PC-9 (cell line): ENCODE data around the gene PRR5L. TPM values are rescaled to one million over a fixed set of nuclear protein-coding genes. Genes with fewer than 3 reads are reported as not detected.

Experiments
- BruUV-seq: library from RNA; stranded (reverse); fragments of 400-500 nt; replicated peaks from 2 replicates; lab custom pipeline; 2021; lab: Mats Ljungman, UMichigan
- CTCF ChIA-PET: fragments of 300-600 bp; sonication (Branson Sonifier 250); formaldehyde crosslinking; loops from one replicate; lab custom pipeline; 2022; ENCODE audit warnings: antibody characterized with exemption; lab: Charles Lee
- POLR2A ChIA-PET: fragments of 300-600 bp; sonication (Branson Sonifier 250); formaldehyde crosslinking; loops from one replicate; lab custom pipeline; 2022; ENCODE audit warnings: antibody characterized with exemption; ENCODE audit not compliant: unreplicated experiment; lab: Charles Lee
- DNase-seq, 2 experiments: peaks; one replicate each; pipeline versions ENCODE4 v3.0.0 to v3.0.0-alpha.2; 2015 to 2022; ENCODE audit warnings: mixed read lengths in 1 of 2
- H2AFZ ChIP-seq: fragments of 200-600 bp; sonication (generic); 2 replicates; pipeline ENCODE4 v1.8.1; 2017; ENCODE audit warnings: antibody characterized with exemption
- H3F3A ChIP-seq: fragments of 200-600 bp; sonication (generic); 2 replicates; pipeline ENCODE4 v1.8.1; 2017; ENCODE audit warnings: antibody characterized with exemption, mild to moderate bottlenecking, low read depth; ENCODE audit not compliant: insufficient read depth
- H3K27ac ChIP-seq: fragments of 200-600 bp; sonication (generic); 2 replicates; pipeline ENCODE4 v1.6.1; 2016; ENCODE audit warnings: mixed run types
- H3K27me3 ChIP-seq: fragments of 200-600 bp; sonication (generic); 2 replicates; pipeline ENCODE4 v1.6.1; 2016; ENCODE audit warnings: low read depth, mixed run types; ENCODE audit not compliant: insufficient read depth
- H3K36me3 ChIP-seq: fragments of 200-600 bp; sonication (generic); 2 replicates; pipeline ENCODE4 v1.6.1; 2016; ENCODE audit warnings: low read depth, mixed run types
- H3K4me1 ChIP-seq: fragments of 200-600 bp; sonication (generic); replicated peaks from 2 replicates; pipeline ENCODE4 v1.6.1; 2016; ENCODE audit warnings: mixed run types; ENCODE audit not compliant: insufficient read depth
- H3K4me2 ChIP-seq: fragments of 200-600 bp; sonication (generic); 2 replicates; pipeline ENCODE4 v1.6.1; 2017; ENCODE audit warnings: mixed run types
- H3K4me3 ChIP-seq: fragments of 200-600 bp; sonication (generic); 2 replicates; pipeline ENCODE4 v1.6.1; 2016; ENCODE audit warnings: mixed run types
- H3K79me2 ChIP-seq: fragments of 200-600 bp; sonication (generic); 2 replicates; pipeline ENCODE4 v1.6.1; 2017; ENCODE audit warnings: low read depth, mixed run types
- H3K9me2 ChIP-seq: fragments of 200-600 bp; sonication (generic); 2 replicates; pipeline ENCODE4 v1.8.1; 2017; ENCODE audit warnings: mild to moderate bottlenecking; ENCODE audit not compliant: insufficient read depth
- H3K9me3 ChIP-seq: fragments of 200-600 bp; sonication (generic); 2 replicates; pipeline ENCODE4 v1.8.1; 2016; ENCODE audit warnings: low read depth; ENCODE audit not compliant: insufficient read depth
- H4K20me1 ChIP-seq: fragments of 200-600 bp; sonication (generic); 2 replicates; pipeline ENCODE4 v1.8.1; 2017; ENCODE audit not compliant: insufficient read depth
- EZH2 ChIP-seq: fragments of 200-600 bp; sonication (generic); IDR thresholded peaks from 2 replicates; pipeline ENCODE4 v1.8.0; 2017; ENCODE audit warnings: antibody characterized with exemption, low read depth
- intact Hi-C: fragments of 100-400 bp; cut with micrococcal nuclease; formaldehyde crosslinking; loops from one replicate; pipeline ENCODE4 v1.10.0; 2022; ENCODE audit not compliant: unreplicated experiment
- total RNA-seq: library from RNA; stranded (reverse); gene quantifications from 2 replicates; pipeline ENCODE4 v1.2.3, GENCODE V29; 2021
- TF ChIP-seq, protein P1 (sequence below): fragments of 200-600 bp; sonication (generic); conservative IDR thresholded peaks from 2 replicates; pipeline ENCODE4 v1.6.1; 2017; ENCODE audit warnings: mixed run types, antibody characterized with exemption, mild to moderate bottlenecking, moderate library complexity

PRR5L gene
- total RNA-seq, 1 experiment from 2014 or later: 5.1 TPM

DNA sequence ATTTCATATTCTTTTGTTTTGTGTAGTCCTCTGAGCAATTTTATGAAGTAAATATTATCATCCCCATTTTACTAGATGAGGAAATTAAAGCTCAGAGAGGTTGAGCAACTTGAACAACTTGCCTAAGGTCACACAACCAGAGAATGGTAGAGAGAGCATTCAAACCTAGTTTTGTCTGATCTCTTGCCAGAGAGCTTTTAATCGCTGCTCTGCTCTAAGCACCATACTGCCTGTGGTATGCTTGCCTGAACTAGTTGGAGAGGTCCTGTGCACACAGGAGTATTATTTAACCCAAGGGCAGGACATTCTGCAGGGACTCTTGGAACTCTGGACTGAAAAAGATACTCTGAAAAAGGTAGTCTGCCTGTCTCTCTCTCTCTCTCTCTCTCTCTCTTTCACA lies 175.5 kb downstream of the PRR5L start:
- Histone ChIP-seq H2AFZ (no peak overlapping the region), H3K27ac (no peak overlapping the region), H3K36me3 (no peaks in the 10 kb centered on the region), H3K79me2 (no peaks in the 10 kb centered on the region), H3K4me3 (no peak overlapping the region), H3K4me2 (no peak overlapping the region), H4K20me1 (no peaks in the 10 kb centered on the region), H3F3A (no peaks in the 10 kb centered on the region), H3K4me1 (peaks cover 7% of the 10 kb centered on the region; the same call in 1 of the 2 replicates), H3K9me2 (no peaks in the 10 kb centered on the region; the same call in 1 of the 2 replicates), H3K9me3 (no peaks in the 10 kb centered on the region), H3K27me3 (no peaks in the 10 kb centered on the region)
- POLR2A ChIA-PET: no interaction called here
- CTCF ChIA-PET: no interaction called here
- DNase-seq: no peak
- TF ChIP-seq EZH2: no peak
- TF ChIP-seq, protein P1, sequence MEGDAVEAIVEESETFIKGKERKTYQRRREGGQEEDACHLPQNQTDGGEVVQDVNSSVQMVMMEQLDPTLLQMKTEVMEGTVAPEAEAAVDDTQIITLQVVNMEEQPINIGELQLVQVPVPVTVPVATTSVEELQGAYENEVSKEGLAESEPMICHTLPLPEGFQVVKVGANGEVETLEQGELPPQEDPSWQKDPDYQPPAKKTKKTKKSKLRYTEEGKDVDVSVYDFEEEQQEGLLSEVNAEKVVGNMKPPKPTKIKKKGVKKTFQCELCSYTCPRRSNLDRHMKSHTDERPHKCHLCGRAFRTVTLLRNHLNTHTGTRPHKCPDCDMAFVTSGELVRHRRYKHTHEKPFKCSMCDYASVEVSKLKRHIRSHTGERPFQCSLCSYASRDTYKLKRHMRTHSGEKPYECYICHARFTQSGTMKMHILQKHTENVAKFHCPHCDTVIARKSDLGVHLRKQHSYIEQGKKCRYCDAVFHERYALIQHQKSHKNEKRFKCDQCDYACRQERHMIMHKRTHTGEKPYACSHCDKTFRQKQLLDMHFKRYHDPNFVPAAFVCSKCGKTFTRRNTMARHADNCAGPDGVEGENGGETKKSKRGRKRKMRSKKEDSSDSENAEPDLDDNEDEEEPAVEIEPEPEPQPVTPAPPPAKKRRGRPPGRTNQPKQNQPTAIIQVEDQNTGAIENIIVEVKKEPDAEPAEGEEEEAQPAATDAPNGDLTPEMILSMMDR: no peak
- intact Hi-C loops: no loop called here
- no TSS peak for BruUV-seq

DNA sequence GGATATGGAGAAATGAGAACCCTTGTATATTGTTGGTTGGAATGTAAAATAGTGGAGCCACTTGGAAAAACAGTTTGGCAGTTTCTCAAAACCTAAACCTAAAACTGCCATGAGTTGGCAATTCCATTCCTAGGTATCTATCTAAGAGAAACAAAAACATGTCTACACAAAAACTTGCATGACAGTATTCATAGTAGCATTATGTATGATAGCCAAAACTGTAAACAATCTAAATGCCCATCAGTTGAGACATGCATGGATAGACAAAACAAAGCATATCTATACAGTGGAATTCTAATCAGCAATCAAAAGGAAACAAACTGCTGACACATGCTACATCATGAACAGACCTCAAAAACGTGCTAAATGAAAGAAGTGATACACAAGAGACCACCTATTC lies 179.1 kb downstream of the PRR5L start:
- TF ChIP-seq, protein P1: no peak
- no peak for TF ChIP-seq EZH2
- H3K27ac ChIP-seq: no peak overlapping the region
- H4K20me1 ChIP-seq: no peaks in the 10 kb centered on the region
- no peak overlapping the region for H2AFZ ChIP-seq
- no TSS peak for BruUV-seq
- H3K9me2 ChIP-seq: no peaks in the 10 kb centered on the region
- H3K4me2 ChIP-seq: no peak overlapping the region
- H3K9me3 ChIP-seq: no peaks in the 10 kb centered on the region
- H3F3A ChIP-seq: no peaks in the 10 kb centered on the region; the same call in 1 of the 2 replicates
- no peak overlapping the region for H3K4me3 ChIP-seq
- intact Hi-C loops: loop anchor here (5.0 kb wide), 3 partner anchors 323 to 988 kb away; partner anchors contain the start of gene FJX1
- CTCF ChIA-PET: no interaction called here
- no peaks in the 10 kb centered on the region for H3K27me3 ChIP-seq
- DNase-seq: no peak
- POLR2A ChIA-PET: no interaction called here
- no peaks in the 10 kb centered on the region for H3K79me2 ChIP-seq
- 0 out of 2 replicates have a peak, but pooled peaks cover 3% of the 10 kb centered on the region for H3K4me1 ChIP-seq
- no peaks in the 10 kb centered on the region for H3K36me3 ChIP-seq

DNA sequence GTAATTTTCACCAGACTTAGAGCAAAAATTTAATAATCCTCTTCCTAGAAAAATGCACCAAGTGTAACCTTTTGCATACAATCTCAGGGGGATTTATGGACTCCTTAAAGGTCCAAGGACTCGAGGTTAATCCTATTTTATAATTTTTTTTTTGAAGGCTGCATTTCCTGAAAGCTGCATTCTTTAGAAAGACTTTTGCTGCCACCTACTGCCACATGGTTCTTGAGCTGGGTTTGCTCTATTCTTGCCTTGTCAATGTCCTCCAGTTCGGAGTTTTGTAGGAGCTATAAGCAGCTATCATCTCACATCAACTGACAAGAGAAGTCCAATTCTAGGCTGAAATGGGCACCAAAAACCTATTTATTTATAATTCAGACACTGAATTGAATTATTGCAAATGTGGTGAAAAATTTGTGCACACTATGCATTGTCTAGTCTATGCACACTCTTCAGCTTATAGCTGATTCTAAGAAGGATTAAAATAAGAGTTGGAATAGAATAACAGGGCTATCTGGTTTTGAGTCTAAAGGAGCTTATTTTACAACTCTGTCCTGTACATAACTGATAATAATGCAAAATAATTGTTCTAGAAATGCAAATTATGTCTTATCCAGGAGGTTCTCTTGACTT lies 182.7 kb downstream of the PRR5L start:
- ChIA-PET POLR2A (interaction anchor here (0.6 kb wide), 3 partner anchors 14 to 136 kb away, joined by 3 to 6 read pairs (median 5); no protein-coding TSS in a partner anchor), CTCF (interaction anchor here (0.6 to 2.4 kb wide), 14 partner anchors 14 to 1525 kb away, joined by 3 to 19 read pairs (median 4); no protein-coding TSS in a partner anchor)
- TF ChIP-seq, protein P1: peak; percentile 88
- no peak for TF ChIP-seq EZH2
- peak; percentile 47 to 51 for DNase-seq
- H3K9me2 ChIP-seq: no peaks in the 10 kb centered on the region
- no peak overlapping the region for H2AFZ ChIP-seq
- H3K27me3 ChIP-seq: no peaks in the 10 kb centered on the region
- no peak overlapping the region for H3K27ac ChIP-seq
- no TSS peak for BruUV-seq
- H3K4me3 ChIP-seq: no peak overlapping the region
- no peaks in the 10 kb centered on the region for H4K20me1 ChIP-seq
- H3K4me2 ChIP-seq: no peak overlapping the region
- intact Hi-C loops: loop anchor here (1.0 to 5.0 kb wide), 5 partner anchors 102 to 992 kb away; partner anchors contain the start of gene FJX1
- H3K36me3 ChIP-seq: no peaks in the 10 kb centered on the region
- no peaks in the 10 kb centered on the region for H3K79me2 ChIP-seq
- 0 out of 2 replicates have a peak, but pooled peaks cover 3% of the 10 kb centered on the region for H3K4me1 ChIP-seq
- no peaks in the 10 kb centered on the region; the same call in 1 of the 2 replicates for H3F3A ChIP-seq
- no peaks in the 10 kb centered on the region for H3K9me3 ChIP-seq
